B cell (primary cell): Measurements from ENCODE around the gene DNAJC1. TPM values are rescaled to one million over a fixed set of nuclear protein-coding genes. Genes with fewer than 3 reads are reported as not detected.

Source experiments
- ATAC-seq: fragments of 200-7000 bp; cut with Tn5 transposase; one replicate; pipeline ENCODE4 v1.10.0; 2021; ENCODE audit warnings: low read depth, mild to moderate bottlenecking, moderate number of reproducible peaks, moderate library complexity
- CTCF ChIA-PET: fragments of 350-600 bp; sonication (Branson Sonifier 250); formaldehyde crosslinking; loops from one replicate; lab custom pipeline; 2021; ENCODE audit warnings: antibody characterized with exemption, inconsistent platforms; lab: Charles Lee
- POLR2A ChIA-PET: fragments of 350-600 bp; sonication (Branson Sonifier 250); formaldehyde crosslinking; loops from one replicate; lab custom pipeline; 2021; ENCODE audit warnings: antibody characterized with exemption; lab: Charles Lee
- DNase-seq: peaks from one replicate; pipeline ENCODE4 v3.0.0; 2013
- H2AFZ ChIP-seq: 2 replicates; pipeline ENCODE4 v1.6.1; 2012; ENCODE audit warnings: mild to moderate bottlenecking, low read depth, low read length; ENCODE audit not compliant: insufficient read depth, poor library complexity, severe bottlenecking
- H3K27ac ChIP-seq, 2 donors: 1 replicate in 1 of 2; 2 replicates in 1 of 2; pipeline ENCODE4 v1.5.1; 2012 to 2013; ENCODE audit warnings: low read length in 2 of 2, mild to moderate bottlenecking in 2 of 2, moderate library complexity in 1 of 2
- H3K27me3 ChIP-seq, 4 experiments: fragments of 200-600 bp in 1 of 4; sonication (generic) in 1 of 4; replicated peaks in 1 of 4; 1 replicate in 2 of 4; 2 replicates in 2 of 4; pipeline versions ENCODE4 v1.6.1 to v1.7.0; 2013 to 2016; ENCODE audit warnings: low read length in 3 of 4, mild to moderate bottlenecking in 2 of 4, mixed read lengths in 1 of 4, moderate library complexity in 1 of 4; ENCODE audit not compliant: insufficient read depth in 4 of 4, control insufficient read depth in 3 of 4; ENCODE audit errors: control extremely low read depth in 1 of 4
- H3K36me3 ChIP-seq, 2 experiments: replicated peaks in 1 of 2; 1 replicate in 1 of 2; 2 replicates in 1 of 2; pipeline versions ENCODE4 v1.6.1 to v1.7.1; 2013; ENCODE audit warnings: low read length in 1 of 2; ENCODE audit not compliant: insufficient read depth in 2 of 2, control insufficient read depth in 1 of 2; ENCODE audit errors: control extremely low read depth in 1 of 2, extremely low read depth in 1 of 2
- H3K4me1 ChIP-seq, 2 donors: fragments of 200-600 bp in 1 of 2; sonication (generic) in 1 of 2; 1 replicate in 1 of 2; 2 replicates in 1 of 2; pipeline versions ENCODE4 v1.5.1 to v1.6.1; 2013 to 2017; ENCODE audit warnings: low read length in 2 of 2; ENCODE audit not compliant: control insufficient read depth in 2 of 2, insufficient read depth in 2 of 2
- H3K4me2 ChIP-seq: replicated peaks from 2 replicates; pipeline ENCODE3; 2012; ENCODE audit warnings: mild to moderate bottlenecking, low read depth, low read length; ENCODE audit not compliant: poor library complexity, severe bottlenecking
- H3K4me3 ChIP-seq, 5 experiments: fragments of 200-600 bp in 1 of 5; sonication (generic) in 1 of 5; 1 replicate in 3 of 5; 2 replicates in 2 of 5; pipeline versions ENCODE4 v1.5.1 to v1.7.0; 2011 to 2016; ENCODE audit warnings: low read length in 4 of 5, mild to moderate bottlenecking in 4 of 5, low read depth in 2 of 5, control low read depth in 1 of 5, moderate library complexity in 1 of 5; ENCODE audit not compliant: insufficient read depth in 1 of 5; ENCODE audit errors: control extremely low read depth in 1 of 5, extremely low read depth in 1 of 5
- H3K79me2 ChIP-seq: fragments of 200-600 bp; sonication (generic); one replicate; pipeline ENCODE4 v1.6.0; 2016; ENCODE audit warnings: low read length; ENCODE audit not compliant: control insufficient read depth, insufficient read depth
- H3K9ac ChIP-seq: fragments of 200-600 bp; sonication (generic); 2 replicates; pipeline ENCODE4 v1.6.1; 2017; ENCODE audit warnings: mild to moderate bottlenecking, low read length, moderate library complexity
- H3K9me3 ChIP-seq, 3 donors: one replicate each; pipeline versions ENCODE4 v1.6.1 to v1.7.1; 2013; ENCODE audit warnings: low read length in 2 of 3; ENCODE audit not compliant: control insufficient read depth in 2 of 3, insufficient read depth in 1 of 3; ENCODE audit errors: control extremely low read depth in 1 of 3
- H4K20me1 ChIP-seq: 2 replicates; pipeline ENCODE4 v1.6.0; 2012; ENCODE audit warnings: mild to moderate bottlenecking, low read length; ENCODE audit not compliant: insufficient read depth, control insufficient read depth, poor library complexity, severe bottlenecking
- H3K27ac Mint-ChIP-seq: one replicate; pipeline ENCODE4 v1.8.0; 2021; ENCODE audit warnings: mixed read lengths
- H3K27me3 Mint-ChIP-seq: one replicate; pipeline ENCODE4 v1.8.0; 2021; ENCODE audit warnings: mixed read lengths
- H3K4me1 Mint-ChIP-seq: one replicate; pipeline ENCODE4 v1.8.0; 2021; ENCODE audit warnings: mixed read lengths
- H3K4me3 Mint-ChIP-seq: one replicate; pipeline ENCODE4 v1.8.0; 2021; ENCODE audit warnings: mixed read lengths
- H3K9me3 Mint-ChIP-seq: one replicate; pipeline ENCODE4 v1.8.0; 2022; ENCODE audit warnings: mixed read lengths; ENCODE audit not compliant: insufficient read depth
- CTCF ChIP-seq: fragments of 200-600 bp; IDR thresholded peaks from one replicate; pipeline ENCODE4 v1.8.0; 2022; ENCODE audit warnings: antibody characterized with exemption, mild to moderate bottlenecking
- EZH2 ChIP-seq: IDR thresholded peaks from 2 replicates; pipeline ENCODE4 v1.6.1; 2012; ENCODE audit warnings: borderline replicate concordance, low read depth, mild to moderate bottlenecking, moderate library complexity, low read length; ENCODE audit not compliant: insufficient read depth, poor library complexity, severe bottlenecking
- WGBS: methylation state at CpG from one replicate; pipeline ENCODE4 v1.1.5; 2013; ENCODE audit warnings: missing lambda C conversion rate; ENCODE audit not compliant: insufficient coverage; 5-methylcytosine and 5-hydroxymethylcytosine counted together
- intact Hi-C: fragments of 100-400 bp; cut with micrococcal nuclease; formaldehyde crosslinking; loops from one replicate; pipeline ENCODE4 v1.10.0; 2022
- polyA plus RNA-seq: library from polyadenylated mRNA; depleted of rRNA; stranded (reverse); fragments of >200 nt; gene quantifications from 2 replicates; pipeline ENCODE4 v1.2.3, GENCODE V29; 2012
- total RNA-seq, 2 donors: library from RNA; stranded (reverse); fragments of 120-200 nt in 1 of 2; gene quantifications; 1 replicate in 1 of 2; 2 replicates in 1 of 2; pipeline versions ENCODE4 v1.2.3 to v1.2.4, GENCODE V29; 2013 to 2022

The DNAJC1 gene
- total and polyA plus RNA-seq, 2 donors (not counting 1 experiment from before 2014, with no cell fraction given): 9.4 to 15.4 TPM

DNA sequence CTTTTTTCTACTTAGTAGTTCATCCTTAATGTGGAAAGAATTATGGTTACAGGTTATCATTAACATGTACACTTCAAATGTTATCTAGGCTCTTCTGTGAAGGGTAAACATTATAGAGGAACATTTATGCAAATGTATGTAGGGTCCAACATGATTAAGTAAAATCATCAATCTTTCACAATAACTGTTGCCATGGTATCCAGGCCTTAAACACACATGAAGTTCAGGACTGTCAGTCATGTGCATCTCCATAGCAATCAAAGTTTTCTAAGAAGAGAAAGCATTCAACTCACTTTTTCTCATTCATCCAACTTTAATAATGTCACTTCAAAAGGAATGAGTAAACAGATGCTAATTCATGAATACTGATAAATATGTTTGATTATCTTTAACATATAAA is 83.6 kb downstream of the DNAJC1 start:
- Histone ChIP-seq H2AFZ (no peak overlapping the region), H3K4me2 (no peak overlapping the region), H3K4me3 (no peak overlapping the region), H4K20me1 (no peaks in the 10 kb centered on the region), H3K9me3 (no peaks in the 10 kb centered on the region), H3K4me1 (no peaks in the 10 kb centered on the region), H3K9ac (no peak overlapping the region), H3K36me3 (no peaks in the 10 kb centered on the region), H3K79me2 (no peaks in the 10 kb centered on the region), H3K27me3 (no peaks in the 10 kb centered on the region), H3K27ac (no peak overlapping the region)
- DNase-seq (no peak), ATAC-seq (no peak)
- intact Hi-C loops: no loop called here
- Mint-ChIP-seq H3K4me3 (no peak overlapping the region), H3K27ac (no peak overlapping the region), H3K27me3 (no peaks in the 10 kb centered on the region), H3K9me3 (no peaks in the 10 kb centered on the region), H3K4me1 (peaks cover 5% of the 10 kb centered on the region)
- no peak for TF ChIP-seq CTCF
- TF ChIP-seq EZH2: no peak
- ChIA-PET POLR2A (no interaction called here), CTCF (no interaction called here)

GRCh38 chr10:21919117-21919516 is 84.4 kb downstream of the DNAJC1 start:
- Histone ChIP-seq H4K20me1 (no peaks in the 10 kb centered on the region), H3K27ac (no peak overlapping the region), H3K9me3 (no peaks in the 10 kb centered on the region), H3K9ac (no peak overlapping the region), H3K79me2 (no peaks in the 10 kb centered on the region), H3K27me3 (no peaks in the 10 kb centered on the region), H2AFZ (no peak overlapping the region), H3K4me1 (no peaks in the 10 kb centered on the region), H3K4me2 (no peak overlapping the region), H3K4me3 (no peak overlapping the region), H3K36me3 (no peaks in the 10 kb centered on the region)
- intact Hi-C loops: no loop called here
- ChIA-PET POLR2A (no interaction called here), CTCF (no interaction called here)
- 86% methylated on average over 1 of the region's 1 CpG for WGBS
- no peak for TF ChIP-seq CTCF
- no peak for TF ChIP-seq EZH2
- Mint-ChIP-seq H3K27ac (no peak overlapping the region), H3K4me1 (peaks cover 5% of the 10 kb centered on the region), H3K27me3 (no peaks in the 10 kb centered on the region), H3K9me3 (no peaks in the 10 kb centered on the region), H3K4me3 (no peak overlapping the region)
- ATAC-seq: no peak
- DNase-seq: no peak
